ENCODE results near the gene PLSCR1. TPM values are rescaled to one million over a fixed set of nuclear protein-coding genes. Genes with fewer than 3 reads are reported as not detected.

The PLSCR1 gene
- total and polyA plus RNA-seq, 10 donors, result 42.4 to 267 (median 179) TPM

DNA sequence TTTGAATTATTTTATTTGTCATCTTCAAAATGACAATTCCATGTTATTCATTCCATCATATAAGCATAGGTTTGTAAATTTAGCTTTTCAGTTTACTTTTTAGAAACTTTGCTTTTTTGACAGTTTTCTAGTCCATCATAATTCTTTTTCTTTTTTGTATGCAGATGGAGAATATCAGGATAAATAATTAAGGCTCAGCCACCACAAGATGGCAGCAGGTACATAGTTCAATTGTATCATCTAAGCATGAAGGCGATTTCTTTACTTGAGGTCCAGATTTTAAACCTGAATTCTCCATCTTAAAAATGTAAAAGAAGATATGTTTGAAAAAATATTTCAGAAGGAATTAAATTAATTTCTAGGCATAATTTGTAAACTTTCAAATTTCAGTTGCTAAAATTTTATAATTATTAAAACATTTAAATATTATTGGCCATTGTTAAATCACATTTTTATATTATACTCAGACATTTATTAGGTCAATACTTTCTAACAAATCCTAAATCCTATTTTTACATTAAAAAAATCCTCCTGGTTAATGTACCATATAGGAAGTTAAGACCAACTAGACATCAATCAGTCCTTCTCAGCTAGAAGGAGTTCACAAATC, 45.6 kb upstream of the PLSCR1 start:
- no peaks in the 10 kb centered on the region for H3K27me3 ChIP-seq (replicated peaks in 1 of 7)
- no peak for DNase-seq
- WGBS, 5 donors, result 2 to 12% (median 10%) methylated on average over 1 of the region's 1 CpG
- no peaks in the 10 kb centered on the region for H3K9me3 ChIP-seq
- H3K36me3 ChIP-seq, result no peaks in the 10 kb centered on the region
- H3K4me1 ChIP-seq, result peaks cover 0 to 2% (median 0%) of the 10 kb centered on the region in 6 donors
- H3K27ac ChIP-seq, result no peak overlapping the region
- TF ChIP-seq, protein P1, sequence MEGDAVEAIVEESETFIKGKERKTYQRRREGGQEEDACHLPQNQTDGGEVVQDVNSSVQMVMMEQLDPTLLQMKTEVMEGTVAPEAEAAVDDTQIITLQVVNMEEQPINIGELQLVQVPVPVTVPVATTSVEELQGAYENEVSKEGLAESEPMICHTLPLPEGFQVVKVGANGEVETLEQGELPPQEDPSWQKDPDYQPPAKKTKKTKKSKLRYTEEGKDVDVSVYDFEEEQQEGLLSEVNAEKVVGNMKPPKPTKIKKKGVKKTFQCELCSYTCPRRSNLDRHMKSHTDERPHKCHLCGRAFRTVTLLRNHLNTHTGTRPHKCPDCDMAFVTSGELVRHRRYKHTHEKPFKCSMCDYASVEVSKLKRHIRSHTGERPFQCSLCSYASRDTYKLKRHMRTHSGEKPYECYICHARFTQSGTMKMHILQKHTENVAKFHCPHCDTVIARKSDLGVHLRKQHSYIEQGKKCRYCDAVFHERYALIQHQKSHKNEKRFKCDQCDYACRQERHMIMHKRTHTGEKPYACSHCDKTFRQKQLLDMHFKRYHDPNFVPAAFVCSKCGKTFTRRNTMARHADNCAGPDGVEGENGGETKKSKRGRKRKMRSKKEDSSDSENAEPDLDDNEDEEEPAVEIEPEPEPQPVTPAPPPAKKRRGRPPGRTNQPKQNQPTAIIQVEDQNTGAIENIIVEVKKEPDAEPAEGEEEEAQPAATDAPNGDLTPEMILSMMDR (IDR thresholded peaks at IDR 0.05 in 8 of 11, conservative IDR thresholded peaks at IDR 0.05 in 3 of 11), result peak in 6 of 11 experiments; percentile 33 to 45 (median 38)
- TF ChIP-seq POLR2A (IDR thresholded peaks at IDR 0.05), result no peak
- intact Hi-C loops (cut with DNase I; ENCODE audit: low total_unique reads), result no loop called here
- no peak overlapping the region for H3K4me3 ChIP-seq

GRCh38 chr3:146585156-146585555, 40.7 kb upstream of the PLSCR1 start:
- Histone ChIP-seq H3K4me1 (no peaks in the 10 kb centered on the region), H3K27me3 (replicated peaks in 1 of 7) (no peaks in the 10 kb centered on the region), H3K27ac (no peak overlapping the region), H3K36me3 (no peaks in the 10 kb centered on the region), H3K4me3 (no peak overlapping the region), H3K9me3 (peaks cover 0 to 15% (median 5%) of the 10 kb centered on the region in 8 donors)
- intact Hi-C loops (cut with DNase I; ENCODE audit: low total_unique reads), result no loop called here
- TF ChIP-seq POLR2A (IDR thresholded peaks at IDR 0.05) (no peak), POLR2AphosphoS5 (IDR thresholded peaks at IDR 0.05) (no peak)
- TF ChIP-seq, protein P1 (IDR thresholded peaks at IDR 0.05 in 8 of 11, conservative IDR thresholded peaks at IDR 0.05 in 3 of 11), result no peak
- no peak for DNase-seq

DNA sequence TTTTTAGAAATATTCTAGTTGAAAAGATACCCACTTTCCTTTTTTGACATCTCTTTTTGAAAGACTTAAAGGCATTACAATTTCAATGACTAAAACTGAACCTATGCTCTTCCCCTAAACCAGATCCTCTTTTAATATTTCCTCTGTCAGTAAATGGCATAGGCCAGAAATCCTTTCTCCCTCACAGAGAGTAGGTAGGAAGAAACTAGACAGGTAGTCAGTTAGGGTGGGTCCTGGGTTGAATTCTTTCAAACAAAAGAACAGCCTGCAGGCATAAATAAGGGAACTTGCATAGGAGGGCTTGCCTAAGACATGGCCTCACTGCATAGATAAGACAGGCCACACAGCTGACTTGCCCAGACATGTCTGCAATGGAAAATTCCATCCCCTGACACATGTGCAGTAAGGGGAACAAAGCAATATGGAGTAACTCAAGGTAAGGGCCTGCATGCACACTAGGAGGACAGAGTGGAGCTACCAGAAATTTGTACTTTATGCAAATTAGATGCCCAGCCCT, 37.6 kb upstream of the PLSCR1 start:
- TF ChIP-seq POLR2AphosphoS5 (IDR thresholded peaks at IDR 0.05), result no peak
- TF ChIP-seq, protein P1 (IDR thresholded peaks at IDR 0.05 in 8 of 11, conservative IDR thresholded peaks at IDR 0.05 in 3 of 11), result no peak
- TF ChIP-seq POLR2A (IDR thresholded peaks at IDR 0.05), result no peak
- intact Hi-C loops (cut with DNase I; ENCODE audit: low total_unique reads), result no loop called here
- DNase-seq, result no peak
- Histone ChIP-seq H3K27me3 (replicated peaks in 1 of 7) (no peaks in the 10 kb centered on the region), H3K9me3 (peaks cover 0 to 15% (median 5%) of the 10 kb centered on the region in 8 donors), H3K36me3 (no peaks in the 10 kb centered on the region), H3K4me3 (no peak overlapping the region), H3K27ac (no peak overlapping the region), H3K4me1 (no peaks in the 10 kb centered on the region)

- H3K27ac ChIP-seq, result no peak overlapping the region
- no peaks in the 10 kb centered on the region for H3K4me1 ChIP-seq
- no peak overlapping the region for H3K4me3 ChIP-seq
- DNase-seq, result no peak
- intact Hi-C loops (cut with DNase I; ENCODE audit: low total_unique reads), result no loop called here
- TF ChIP-seq POLR2AphosphoS5 (IDR thresholded peaks at IDR 0.05), result no peak
- no peak for TF ChIP-seq POLR2A (IDR thresholded peaks at IDR 0.05)
- TF ChIP-seq, protein P1 (IDR thresholded peaks at IDR 0.05 in 8 of 11, conservative IDR thresholded peaks at IDR 0.05 in 3 of 11), result no peak
- WGBS, 5 donors, result 66 to 97% (median 84%) methylated on average over 1 of the region's 1 CpG
- no peaks in the 10 kb centered on the region for H3K36me3 ChIP-seq
- no peaks in the 10 kb centered on the region for H3K27me3 ChIP-seq (replicated peaks in 1 of 7)
- H3K9me3 ChIP-seq, result peaks cover 0 to 15% (median 5%) of the 10 kb centered on the region in 8 donors
Measured at GRCh38 chr3:146581080-146581601, 36.7 kb upstream of the PLSCR1 start.
